ENCODE measurements around the gene ANKRD33B. TPM values are rescaled to one million over a fixed set of nuclear protein-coding genes. Genes with fewer than 3 reads are reported as not detected.

ANKRD33B gene
- polyA plus RNA-seq, 3 donors, result 0.05 TPM; not detected in 2

DNA sequence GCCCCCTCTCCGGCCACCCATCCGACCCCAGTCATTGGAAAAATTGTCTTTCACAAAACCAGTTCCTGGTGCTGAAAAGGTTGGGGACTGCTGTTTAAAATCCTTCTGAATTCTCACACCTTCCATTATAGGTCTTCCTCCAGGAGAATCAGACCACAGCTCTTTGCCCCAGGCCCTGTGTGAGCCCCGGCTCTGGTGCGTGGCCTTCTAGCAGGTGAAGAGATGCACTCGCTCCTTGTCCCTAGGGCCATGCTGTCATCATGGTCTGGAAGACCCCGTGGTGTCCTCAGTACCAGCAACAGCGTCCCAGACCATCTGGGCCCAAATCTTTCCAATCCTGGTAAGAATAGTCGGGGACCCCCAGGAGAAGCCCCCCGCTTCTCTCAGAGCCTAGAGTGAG is 101.9 kb downstream of the ANKRD33B start:
- H3K9ac ChIP-seq (ENCODE audit: insufficient read depth, low read length, poor library complexity, severe bottlenecking), result no peak overlapping the region
- H3K27me3 Mint-ChIP-seq (ENCODE audit: low read depth in 3 of 3), result peaks cover 0 to 4% (median 1%) of the 10 kb centered on the region in 3 donors
- H3K27ac Mint-ChIP-seq, result no peak overlapping the region
- no peaks in the 10 kb centered on the region for H3K9me3 ChIP-seq (replicated peaks in 1 of 2; ENCODE audit: control insufficient read depth in 1 of 2, insufficient read depth in 1 of 2, low read length in 2 of 2)
- H3K4me3 ChIP-seq (replicated peaks in 1 of 3; ENCODE audit: low read depth in 2 of 3, low read length in 3 of 3), result no peak overlapping the region
- WGBS (ENCODE audit: insufficient coverage), result 93% methylated on average over 6 of the region's 9 CpGs
- H3K27me3 ChIP-seq (ENCODE audit: control insufficient read depth in 2 of 2, insufficient read depth in 2 of 2, low read length in 2 of 2), result no peaks in the 10 kb centered on the region
- peaks cover 16% of the 10 kb centered on the region for H3K4me1 Mint-ChIP-seq
- no peaks in the 10 kb centered on the region for H3K36me3 ChIP-seq (replicated peaks in 1 of 2; ENCODE audit: control insufficient read depth in 1 of 2, insufficient read depth in 2 of 2, low read length in 2 of 2)
- H3K9me3 Mint-ChIP-seq, result peaks cover 0 to 4% (median 0%) of the 10 kb centered on the region in 7 donors
- H2AFZ ChIP-seq (ENCODE audit: insufficient read depth, low read depth, low read length, poor library complexity, severe bottlenecking), result no peak overlapping the region
- H3K4me3 Mint-ChIP-seq, result no peak overlapping the region
- H3K79me2 ChIP-seq (ENCODE audit: insufficient read depth, low read length), result no peaks in the 10 kb centered on the region
- no peak overlapping the region for H3K27ac ChIP-seq (ENCODE audit: low read depth in 1 of 2, low read length in 2 of 2)
- no peak for DNase-seq
- H3K4me1 ChIP-seq (ENCODE audit: control insufficient read depth in 1 of 2, insufficient read depth in 2 of 2, low read length in 2 of 2), result peaks cover 14 to 18% of the 10 kb centered on the region in 2 donors
- H3K4me2 ChIP-seq (replicated peaks; ENCODE audit: extremely low read depth, low read length, poor library complexity, severe bottlenecking), result no peak overlapping the region
- H4K20me1 ChIP-seq (ENCODE audit: insufficient read depth, low read length), result no peaks in the 10 kb centered on the region
- H3K36me3 Mint-ChIP-seq, result no peaks in the 10 kb centered on the region
- intact Hi-C loops (cut with micrococcal nuclease), result no loop called here
- TF ChIP-seq, protein P1, sequence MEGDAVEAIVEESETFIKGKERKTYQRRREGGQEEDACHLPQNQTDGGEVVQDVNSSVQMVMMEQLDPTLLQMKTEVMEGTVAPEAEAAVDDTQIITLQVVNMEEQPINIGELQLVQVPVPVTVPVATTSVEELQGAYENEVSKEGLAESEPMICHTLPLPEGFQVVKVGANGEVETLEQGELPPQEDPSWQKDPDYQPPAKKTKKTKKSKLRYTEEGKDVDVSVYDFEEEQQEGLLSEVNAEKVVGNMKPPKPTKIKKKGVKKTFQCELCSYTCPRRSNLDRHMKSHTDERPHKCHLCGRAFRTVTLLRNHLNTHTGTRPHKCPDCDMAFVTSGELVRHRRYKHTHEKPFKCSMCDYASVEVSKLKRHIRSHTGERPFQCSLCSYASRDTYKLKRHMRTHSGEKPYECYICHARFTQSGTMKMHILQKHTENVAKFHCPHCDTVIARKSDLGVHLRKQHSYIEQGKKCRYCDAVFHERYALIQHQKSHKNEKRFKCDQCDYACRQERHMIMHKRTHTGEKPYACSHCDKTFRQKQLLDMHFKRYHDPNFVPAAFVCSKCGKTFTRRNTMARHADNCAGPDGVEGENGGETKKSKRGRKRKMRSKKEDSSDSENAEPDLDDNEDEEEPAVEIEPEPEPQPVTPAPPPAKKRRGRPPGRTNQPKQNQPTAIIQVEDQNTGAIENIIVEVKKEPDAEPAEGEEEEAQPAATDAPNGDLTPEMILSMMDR (IDR thresholded peaks at IDR 0.05), result no peak

DNA sequence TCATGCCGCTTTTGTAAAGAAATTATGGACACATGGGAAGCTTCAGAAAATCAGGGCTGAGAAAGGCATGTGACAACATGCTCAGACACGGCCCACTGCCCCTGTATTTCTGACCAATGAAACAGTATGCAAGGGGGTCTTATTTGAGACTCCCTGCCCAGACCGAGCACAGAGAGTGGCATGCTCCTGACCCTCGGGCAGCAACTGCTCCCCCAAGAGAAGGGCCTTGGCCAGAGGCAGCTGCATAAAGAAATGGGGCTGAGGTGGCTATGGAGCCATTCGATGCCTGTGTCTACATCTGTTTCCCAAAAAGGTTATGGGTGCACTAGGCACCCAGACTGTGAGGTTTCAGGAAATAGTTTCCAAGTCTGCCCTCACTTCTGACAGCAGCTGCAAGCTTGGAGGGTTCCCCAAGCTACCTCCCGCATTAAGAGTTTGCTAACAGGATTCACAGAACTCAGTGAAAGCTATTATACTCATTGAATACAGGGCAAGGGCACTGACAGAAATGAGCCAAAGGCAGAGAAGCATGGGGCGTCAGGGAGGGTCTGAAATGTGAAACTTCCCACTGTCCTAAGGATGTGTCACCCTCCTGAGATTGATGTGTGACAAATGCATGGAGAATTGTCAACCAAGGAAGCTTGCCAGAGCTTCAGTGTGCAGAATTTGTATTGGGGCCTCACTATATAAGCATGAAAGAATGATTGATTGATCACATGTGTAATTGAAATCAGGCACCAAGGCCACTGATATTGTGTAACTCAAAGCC is 102.8 kb downstream of the ANKRD33B start:
- Mint-ChIP-seq H3K36me3 (no peaks in the 10 kb centered on the region), H3K9me3 (peaks cover 0 to 4% (median 0%) of the 10 kb centered on the region in 7 donors), H3K27me3 (ENCODE audit: low read depth in 3 of 3) (peaks cover 0 to 4% (median 1%) of the 10 kb centered on the region in 3 donors), H3K4me3 (no peak overlapping the region), H3K27ac (no peak overlapping the region), H3K4me1 (peaks cover 24% of the 10 kb centered on the region)
- H3K4me2 ChIP-seq (replicated peaks; ENCODE audit: extremely low read depth, low read length, poor library complexity, severe bottlenecking), result no peak overlapping the region
- H3K27me3 ChIP-seq (ENCODE audit: control insufficient read depth in 2 of 2, insufficient read depth in 2 of 2, low read length in 2 of 2), result no peaks in the 10 kb centered on the region
- no peak overlapping the region for H3K4me3 ChIP-seq (replicated peaks in 1 of 3; ENCODE audit: low read depth in 2 of 3, low read length in 3 of 3)
- no peak overlapping the region for H3K9ac ChIP-seq (ENCODE audit: insufficient read depth, low read length, poor library complexity, severe bottlenecking)
- no peaks in the 10 kb centered on the region for H4K20me1 ChIP-seq (ENCODE audit: insufficient read depth, low read length)
- intact Hi-C loops (cut with micrococcal nuclease), result no loop called here
- H3K9me3 ChIP-seq (replicated peaks in 1 of 2; ENCODE audit: control insufficient read depth in 1 of 2, insufficient read depth in 1 of 2, low read length in 2 of 2), result no peaks in the 10 kb centered on the region
- H3K36me3 ChIP-seq (replicated peaks in 1 of 2; ENCODE audit: control insufficient read depth in 1 of 2, insufficient read depth in 2 of 2, low read length in 2 of 2), result no peaks in the 10 kb centered on the region
- no peak for DNase-seq
- TF ChIP-seq, protein P1 (IDR thresholded peaks at IDR 0.05), result no peak
- peaks cover 21 to 26% of the 10 kb centered on the region in 2 donors for H3K4me1 ChIP-seq (ENCODE audit: control insufficient read depth in 1 of 2, insufficient read depth in 2 of 2, low read length in 2 of 2)
- no peak overlapping the region for H3K27ac ChIP-seq (ENCODE audit: low read depth in 1 of 2, low read length in 2 of 2)
- WGBS (ENCODE audit: insufficient coverage), result 98% methylated on average over 6 of the region's 7 CpGs
- no peak overlapping the region for H2AFZ ChIP-seq (ENCODE audit: insufficient read depth, low read depth, low read length, poor library complexity, severe bottlenecking)
- no peaks in the 10 kb centered on the region for H3K79me2 ChIP-seq (ENCODE audit: insufficient read depth, low read length)

Measured in CD14-positive monocyte (primary cell).